HG02885 (cell line): Measurements from ENCODE around the gene TEPSIN.

Source experiments
- ATAC-seq: cut with Tn5 transposase; IDR thresholded peaks from one replicate; pipeline ENCODE4 v1.9.1; 2021; ENCODE audit warnings: mild to moderate bottlenecking; ENCODE audit not compliant: unreplicated experiment, poor library complexity

TEPSIN gene

GRCh38 chr17:81200695-81201580 is 37.9 kb downstream of the TEPSIN start:
- ATAC-seq: no peak

- ATAC-seq: no peak
Measured at GRCh38 chr17:81200201-81200600, 38.7 kb downstream of the TEPSIN start.

- no peak for ATAC-seq
Measured at GRCh38 chr17:81199482-81199830, 39.4 kb downstream of the TEPSIN start.

GRCh38 chr17:81198826-81199481 is 39.9 kb downstream of the TEPSIN start:
- no peak for ATAC-seq

- ATAC-seq: no peak
Measured at GRCh38 chr17:81197831-81198490, 40.9 kb downstream of the TEPSIN start.

GRCh38 chr17:81197409-81197795 is 41.5 kb downstream of the TEPSIN start:
- ATAC-seq: no peak

- no peak for ATAC-seq
Measured at GRCh38 chr17:81196505-81197408, 42.1 kb downstream of the TEPSIN start.

- no peak for ATAC-seq
Measured at GRCh38 chr17:81195941-81196495, 42.8 kb downstream of the TEPSIN start.

- ATAC-seq: no peak
Measured at GRCh38 chr17:81194941-81195901, 43.6 kb downstream of the TEPSIN start.

GRCh38 chr17:81194225-81194760 is 44.6 kb downstream of the TEPSIN start:
- no peak for ATAC-seq

- no peak for ATAC-seq
Measured at GRCh38 chr17:81193470-81194224, 45.2 kb downstream of the TEPSIN start.

GRCh38 chr17:81193051-81193410 is 45.8 kb downstream of the TEPSIN start:
- no peak for ATAC-seq

- ATAC-seq: no peak
Measured at GRCh38 chr17:81192386-81193050, 46.3 kb downstream of the TEPSIN start.

GRCh38 chr17:81191646-81192045 is 47.2 kb downstream of the TEPSIN start:
- ATAC-seq: no peak

GRCh38 chr17:81191116-81191515 is 47.7 kb downstream of the TEPSIN start:
- no peak for ATAC-seq

GRCh38 chr17:81190591-81190990 is 48.3 kb downstream of the TEPSIN start:
- no peak for ATAC-seq
